ENCODE measurements around the gene CR1L. TPM values are rescaled to one million over a fixed set of nuclear protein-coding genes. Genes with fewer than 3 reads are reported as not detected.
A peak's percentile ranks its signal among the peaks of the same experiment; 100 is the strongest.
"Not testable (repeated sequence)": the region's sequence is repeated elsewhere in the genome, so short reads cannot be mapped to it uniquely, and the experiment has no call there.

CR1L gene
- total RNA-seq, 2 donors from 2014 or later: not detected

GRCh38 chr1:207745839-207746767 lies 101.2 kb downstream of the CR1L start:
- TF ChIP-seq POLR2A (IDR thresholded peaks at IDR 0.05) (no peak), POLR2AphosphoS5 (IDR thresholded peaks at IDR 0.05) (no peak)
- TF ChIP-seq, protein P1, sequence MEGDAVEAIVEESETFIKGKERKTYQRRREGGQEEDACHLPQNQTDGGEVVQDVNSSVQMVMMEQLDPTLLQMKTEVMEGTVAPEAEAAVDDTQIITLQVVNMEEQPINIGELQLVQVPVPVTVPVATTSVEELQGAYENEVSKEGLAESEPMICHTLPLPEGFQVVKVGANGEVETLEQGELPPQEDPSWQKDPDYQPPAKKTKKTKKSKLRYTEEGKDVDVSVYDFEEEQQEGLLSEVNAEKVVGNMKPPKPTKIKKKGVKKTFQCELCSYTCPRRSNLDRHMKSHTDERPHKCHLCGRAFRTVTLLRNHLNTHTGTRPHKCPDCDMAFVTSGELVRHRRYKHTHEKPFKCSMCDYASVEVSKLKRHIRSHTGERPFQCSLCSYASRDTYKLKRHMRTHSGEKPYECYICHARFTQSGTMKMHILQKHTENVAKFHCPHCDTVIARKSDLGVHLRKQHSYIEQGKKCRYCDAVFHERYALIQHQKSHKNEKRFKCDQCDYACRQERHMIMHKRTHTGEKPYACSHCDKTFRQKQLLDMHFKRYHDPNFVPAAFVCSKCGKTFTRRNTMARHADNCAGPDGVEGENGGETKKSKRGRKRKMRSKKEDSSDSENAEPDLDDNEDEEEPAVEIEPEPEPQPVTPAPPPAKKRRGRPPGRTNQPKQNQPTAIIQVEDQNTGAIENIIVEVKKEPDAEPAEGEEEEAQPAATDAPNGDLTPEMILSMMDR (IDR thresholded peaks at IDR 0.05): no peak
- Histone ChIP-seq H3K4me3 (no peak overlapping the region), H3K4me1 (replicated peaks) (peaks cover 4% of the 10 kb centered on the region), H3K9me3 (no peaks in the 10 kb centered on the region), H3K36me3 (no peaks in the 10 kb centered on the region), H3K27me3 (replicated peaks; ENCODE audit: insufficient read depth) (no peaks in the 10 kb centered on the region), H3K27ac (no peak overlapping the region)
- 56% methylated on average over 6 of the region's 6 CpGs for WGBS
- DNase-seq (ENCODE audit: low spot score): no peak
- intact Hi-C loops (cut with DNase I): no loop called here

GRCh38 chr1:207747627-207748492 lies 102.9 kb downstream of the CR1L start:
- Histone ChIP-seq H3K27me3 (replicated peaks; ENCODE audit: insufficient read depth) (no peaks in the 10 kb centered on the region), H3K9me3 (no peaks in the 10 kb centered on the region), H3K4me3 (no peak overlapping the region), H3K27ac (peak overlapping the region; percentile 46 to 56), H3K4me1 (replicated peaks) (peaks cover 4% of the 10 kb centered on the region), H3K36me3 (no peaks in the 10 kb centered on the region)
- no peak for DNase-seq (ENCODE audit: low spot score)
- 88% methylated on average over 15 of the region's 15 CpGs for WGBS
- intact Hi-C loops (cut with DNase I): no loop called here
- TF ChIP-seq POLR2AphosphoS5 (IDR thresholded peaks at IDR 0.05): no peak
- no peak for TF ChIP-seq POLR2A (IDR thresholded peaks at IDR 0.05)
- TF ChIP-seq, protein P1 (IDR thresholded peaks at IDR 0.05): no peak

GRCh38 chr1:207748737-207749528 lies 104.0 kb downstream of the CR1L start:
- H3K27me3 ChIP-seq (replicated peaks; ENCODE audit: insufficient read depth): no peaks in the 10 kb centered on the region
- WGBS: 41% methylated on average over 2 of the region's 2 CpGs
- DNase-seq (ENCODE audit: low spot score): no peak
- intact Hi-C loops (cut with DNase I): no loop called here
- TF ChIP-seq POLR2AphosphoS5 (IDR thresholded peaks at IDR 0.05) (peak; percentile 39), POLR2A (IDR thresholded peaks at IDR 0.05) (no peak)
- TF ChIP-seq, protein P1 (IDR thresholded peaks at IDR 0.05): no peak
- peak overlapping the region; percentile 46 to 56 for H3K27ac ChIP-seq
- H3K36me3 ChIP-seq: no peaks in the 10 kb centered on the region
- no peaks in the 10 kb centered on the region for H3K9me3 ChIP-seq
- H3K4me1 ChIP-seq (replicated peaks): peaks cover 4% of the 10 kb centered on the region
- H3K4me3 ChIP-seq: no peak overlapping the region

- Histone ChIP-seq H3K27me3 (replicated peaks; ENCODE audit: insufficient read depth) (no peaks in the 10 kb centered on the region), H3K4me1 (replicated peaks) (peaks cover 4% of the 10 kb centered on the region), H3K9me3 (no peaks in the 10 kb centered on the region), H3K4me3 (peak overlapping the region; percentile 73 to 95), H3K36me3 (no peaks in the 10 kb centered on the region), H3K27ac (peak overlapping the region; percentile 95 to 97)
- no peak for DNase-seq (ENCODE audit: low spot score)
- intact Hi-C loops (cut with DNase I): loop anchor here (5.0 kb wide), 2 partner anchors 42 to 137 kb away; no protein-coding TSS in a partner anchor
- TF ChIP-seq POLR2AphosphoS5 (IDR thresholded peaks at IDR 0.05): peak; percentile 64
- TF ChIP-seq POLR2A (IDR thresholded peaks at IDR 0.05): no peak
- TF ChIP-seq, protein P1 (IDR thresholded peaks at IDR 0.05): no peak
- 37% methylated on average over 5 of the region's 5 CpGs for WGBS
These were observed 105.8 kb downstream of the CR1L start for GRCh38 chr1:207750631-207751305.

DNA sequence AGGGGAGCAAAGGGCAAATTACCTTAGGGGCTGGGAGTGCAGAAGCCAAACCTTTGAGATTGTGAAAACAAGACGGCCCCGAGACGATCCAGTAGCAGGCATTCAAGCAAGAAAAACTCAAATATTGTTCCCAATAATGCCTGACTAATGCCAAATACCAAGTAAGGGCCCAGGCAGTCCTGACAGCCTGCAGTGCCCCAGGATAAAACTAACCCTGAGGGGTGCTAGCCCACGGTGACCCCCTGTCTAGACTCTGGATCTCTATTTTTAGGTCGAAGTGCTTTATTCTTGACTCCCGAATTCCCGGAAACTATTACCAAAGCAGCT lies 106.5 kb downstream of the CR1L start:
- not testable (repeated sequence) for DNase-seq (ENCODE audit: low spot score); H3K36me3 ChIP-seq; H3K4me1 ChIP-seq (replicated peaks); H3K9me3 ChIP-seq; H3K27me3 ChIP-seq (replicated peaks; ENCODE audit: insufficient read depth)
- peak overlapping the region; percentile 73 to 95 for H3K4me3 ChIP-seq
- peak overlapping the region; percentile 95 to 97 for H3K27ac ChIP-seq
- intact Hi-C loops (cut with DNase I): loop anchor here (5.0 kb wide), 2 partner anchors 41 to 136 kb away; no protein-coding TSS in a partner anchor
- 2% methylated on average over 7 of the region's 7 CpGs for WGBS
